ENCODE results near the gene TMUB1.

The TMUB1 gene

DNA sequence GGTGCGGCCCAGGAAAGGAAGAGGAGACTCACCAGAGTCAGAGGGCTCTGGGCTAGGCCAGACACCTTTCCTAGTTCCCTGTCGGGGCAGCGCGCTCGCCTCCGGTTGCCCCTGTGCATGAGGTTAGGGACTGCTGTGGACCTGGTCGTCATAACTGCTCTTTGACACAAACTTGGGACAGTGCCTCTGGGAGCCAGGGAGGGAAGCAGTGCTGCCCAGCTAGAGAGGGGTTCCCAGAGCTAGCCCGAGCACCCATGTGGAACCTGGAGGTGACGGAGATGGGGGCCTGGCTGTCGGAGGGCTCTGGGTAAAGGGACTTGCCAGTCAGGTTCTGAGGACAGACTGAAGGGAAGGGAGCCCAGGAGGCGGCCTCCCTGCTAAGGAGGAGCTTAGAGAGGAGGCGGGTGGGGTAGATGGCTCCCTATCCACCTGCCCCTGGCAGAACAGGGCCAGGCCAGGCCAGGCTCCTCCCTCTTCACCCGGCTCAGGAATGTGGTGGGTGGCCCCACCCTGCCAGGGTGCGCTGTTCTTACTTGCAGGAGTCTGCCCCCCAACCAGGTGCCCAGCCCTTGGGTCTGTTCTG is 32.6 kb upstream of the TMUB1 start:
- Mint-ChIP-seq H3K4me1 (ENCODE audit: low read depth) (peaks cover 16% of the 10 kb centered on the region), H3K36me3 (ENCODE audit: low read depth) (peaks cover 33% of the 10 kb centered on the region), H3K4me3 (peak overlapping the region; percentile 59), H3K27me3 (peaks cover 25% of the 10 kb centered on the region), H3K27ac (no peak overlapping the region), H3K9me3 (no peaks in the 10 kb centered on the region)
- DNase-seq = peak; percentile 43

DNA sequence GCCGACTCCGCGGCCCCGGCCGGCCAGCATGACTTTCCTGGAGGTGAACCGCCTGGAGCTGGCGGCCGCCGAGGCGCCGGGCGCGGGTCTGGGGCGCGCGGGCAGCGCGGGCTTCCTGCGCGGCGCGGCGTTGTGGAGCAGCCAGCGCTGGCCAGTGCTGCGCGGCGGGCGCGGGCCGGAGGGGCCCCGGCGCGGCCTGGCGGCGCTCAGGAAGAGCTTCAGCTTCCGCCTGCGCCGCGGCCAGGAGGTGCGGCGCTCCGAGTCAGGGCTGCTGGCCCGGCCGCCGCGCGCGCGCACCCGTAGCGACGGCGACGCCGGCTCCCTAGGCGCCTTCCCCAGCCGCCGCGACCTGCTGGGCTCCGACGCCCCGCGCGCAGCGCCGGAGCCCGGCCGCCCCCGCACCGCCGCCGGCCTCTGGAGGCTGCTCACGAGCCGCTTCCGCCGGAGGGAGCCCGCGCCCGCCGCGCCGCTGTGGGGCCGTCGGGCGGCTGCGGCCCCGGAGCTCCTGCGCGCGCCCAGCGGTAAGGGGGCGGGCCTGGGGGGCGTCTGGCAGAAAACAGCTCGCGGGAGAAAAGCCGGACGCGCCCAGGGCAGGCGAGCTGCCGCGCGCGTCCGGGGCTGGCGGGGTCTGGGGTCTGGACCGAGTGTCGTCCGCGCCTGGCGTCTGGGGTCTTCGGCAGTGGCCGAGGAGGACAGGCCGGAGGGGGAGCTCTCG is 32.0 kb upstream of the TMUB1 start:
- H3K36me3 Mint-ChIP-seq (ENCODE audit: low read depth) = peaks cover 26% of the 10 kb centered on the region
- H3K27me3 Mint-ChIP-seq = peaks cover 25% of the 10 kb centered on the region

DNA sequence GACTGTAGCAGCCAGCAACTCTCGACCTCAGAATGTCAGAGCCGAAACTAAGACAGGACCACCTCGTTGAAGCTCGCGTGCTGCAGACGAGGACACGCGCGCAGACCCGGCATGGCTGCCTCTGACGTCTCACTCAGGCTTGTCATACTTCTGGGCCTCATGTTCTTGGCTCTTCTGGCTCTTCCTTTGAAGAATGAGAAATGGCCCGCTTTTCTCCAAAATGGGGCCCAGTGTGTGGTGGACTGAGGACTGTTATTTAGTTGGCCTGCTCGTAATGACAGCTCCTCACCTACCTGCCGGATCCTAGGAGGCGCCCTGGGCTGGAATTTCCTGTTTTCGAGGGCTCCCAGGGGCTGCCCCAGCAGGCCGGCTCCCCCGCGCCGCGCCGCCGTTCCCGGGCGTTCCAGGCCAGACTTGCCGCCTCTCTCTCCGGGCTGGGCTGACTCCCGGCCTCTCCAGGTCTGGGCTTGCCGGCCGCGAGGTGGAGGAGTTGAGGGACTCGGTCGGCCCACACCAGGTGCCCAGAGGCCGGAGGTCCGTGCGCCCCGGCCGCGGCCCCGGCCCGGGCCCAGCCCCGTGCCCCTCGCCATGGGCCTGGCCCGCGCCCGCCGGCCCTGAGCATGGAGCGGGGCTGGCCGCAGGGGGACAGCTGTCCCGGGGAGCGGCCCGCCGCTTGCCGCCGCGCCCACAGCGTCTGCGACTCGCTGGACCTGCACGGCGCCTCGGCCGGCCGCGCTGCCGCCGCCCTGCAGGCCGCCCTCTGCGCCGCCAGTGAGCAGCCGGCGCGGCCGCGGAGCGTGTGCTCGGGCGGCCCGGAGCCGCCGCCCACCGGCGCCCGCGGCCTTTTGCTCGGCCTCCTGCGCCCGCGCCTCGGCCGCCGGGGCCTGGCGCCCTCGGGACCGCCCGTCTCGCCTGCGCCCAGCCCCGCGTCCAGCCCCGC is 31.1 kb upstream of the TMUB1 start:
- H3K4me1 Mint-ChIP-seq (ENCODE audit: low read depth) = peaks cover 16% of the 10 kb centered on the region
- H3K27me3 Mint-ChIP-seq = peaks cover 25% of the 10 kb centered on the region
- no peak overlapping the region for H3K27ac Mint-ChIP-seq
- no peaks in the 10 kb centered on the region for H3K9me3 Mint-ChIP-seq
- H3K4me3 Mint-ChIP-seq = peak overlapping the region; percentile 55
- DNase-seq = no peak
- peaks cover 18% of the 10 kb centered on the region for H3K36me3 Mint-ChIP-seq (ENCODE audit: low read depth)

More for the DNA sequence above, 32.0 kb upstream of the TMUB1 start:
- peak; percentile 62 for DNase-seq
- Mint-ChIP-seq H3K27ac (no peak overlapping the region), H3K4me1 (ENCODE audit: low read depth) (peaks cover 16% of the 10 kb centered on the region), H3K9me3 (no peaks in the 10 kb centered on the region), H3K4me3 (peak overlapping the region; percentile 59)

DNA sequence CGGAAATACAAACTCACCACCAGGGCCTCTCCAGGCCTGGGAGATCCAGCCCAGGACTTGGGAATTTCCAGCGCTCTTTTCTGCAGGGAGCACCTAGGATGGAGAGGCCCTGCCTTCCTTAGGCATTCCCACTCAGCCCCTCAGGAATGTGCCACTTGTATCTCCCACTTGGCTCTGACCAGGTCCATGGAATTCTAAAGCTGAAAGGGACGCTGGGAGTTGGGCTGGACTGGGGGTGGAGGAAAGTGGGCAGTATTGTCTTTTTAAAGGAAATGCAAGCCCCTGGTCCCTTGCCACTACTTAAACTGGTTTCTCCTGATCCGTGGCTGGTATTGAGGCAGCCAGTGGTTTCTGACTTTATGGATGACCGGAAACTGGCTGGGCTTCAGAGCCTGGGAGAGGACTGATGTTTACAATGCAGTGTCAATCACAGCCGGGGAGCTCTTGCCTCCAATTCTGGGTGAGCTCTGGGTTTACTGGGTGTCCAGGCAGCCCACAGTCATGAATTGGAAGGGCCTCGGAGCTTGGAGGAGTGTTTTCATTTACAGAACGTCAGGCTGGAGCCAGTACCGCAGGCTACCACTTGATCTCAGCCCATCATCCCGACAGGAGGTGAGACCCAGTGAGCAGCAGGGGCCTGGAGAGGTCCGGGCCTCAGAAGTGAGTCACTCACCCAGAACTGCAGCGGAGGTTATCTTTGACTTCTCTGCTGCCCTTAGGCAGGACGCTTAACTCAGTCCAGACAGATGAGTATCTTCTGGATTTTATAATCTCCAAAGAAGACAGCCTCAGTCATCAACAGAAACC is 30.3 kb upstream of the TMUB1 start:
- no peak overlapping the region for H3K27ac Mint-ChIP-seq
- no peaks in the 10 kb centered on the region for H3K9me3 Mint-ChIP-seq
- peaks cover 16% of the 10 kb centered on the region for H3K4me1 Mint-ChIP-seq (ENCODE audit: low read depth)
- H3K27me3 Mint-ChIP-seq = peaks cover 25% of the 10 kb centered on the region
- peak overlapping the region; percentile 55 for H3K4me3 Mint-ChIP-seq
- H3K36me3 Mint-ChIP-seq (ENCODE audit: low read depth) = peaks cover 10% of the 10 kb centered on the region
- no peak for DNase-seq

DNA sequence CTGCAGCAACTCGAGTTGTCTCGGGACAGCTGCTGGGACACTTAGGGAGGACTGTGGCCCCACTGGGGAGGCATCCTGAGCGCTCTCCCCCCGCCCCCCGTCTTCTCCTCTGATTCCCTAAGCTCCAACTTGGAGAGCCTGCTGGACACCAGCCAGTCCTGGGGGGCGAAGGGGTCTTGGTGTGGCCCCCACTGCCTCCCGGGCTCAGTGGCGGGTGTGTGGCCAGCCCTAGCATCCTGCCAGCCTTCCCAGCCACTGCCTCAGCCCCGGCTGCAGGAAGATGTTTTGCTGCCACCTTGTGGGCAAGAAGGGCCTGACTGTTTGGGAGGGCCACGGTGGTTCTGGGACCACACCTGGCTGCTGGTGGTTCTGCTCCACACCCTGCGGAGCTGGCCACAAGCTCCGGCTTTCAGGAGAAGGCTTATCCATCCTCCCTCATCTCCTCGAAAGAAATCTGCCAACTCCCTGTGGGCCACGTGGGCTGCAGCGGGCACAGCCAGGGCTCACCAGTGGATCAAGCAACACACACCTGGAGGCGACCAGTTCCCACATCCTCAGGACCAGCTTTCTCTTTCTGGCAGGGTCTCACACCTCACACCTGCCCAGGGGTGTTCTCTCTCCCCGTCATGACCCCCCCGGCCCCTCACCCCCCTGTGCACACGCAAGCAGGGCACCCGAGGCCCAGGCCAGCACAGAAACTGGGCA is 27.8 kb upstream of the TMUB1 start:
- H3K36me3 Mint-ChIP-seq (ENCODE audit: low read depth) = peaks cover 2% of the 10 kb centered on the region
- DNase-seq = peak; percentile 82
- no peak overlapping the region for H3K4me3 Mint-ChIP-seq
- no peaks in the 10 kb centered on the region for H3K9me3 Mint-ChIP-seq
- H3K27me3 Mint-ChIP-seq = peaks cover 25% of the 10 kb centered on the region
- peaks cover 9% of the 10 kb centered on the region for H3K4me1 Mint-ChIP-seq (ENCODE audit: low read depth)
- no peak overlapping the region for H3K27ac Mint-ChIP-seq

DNA sequence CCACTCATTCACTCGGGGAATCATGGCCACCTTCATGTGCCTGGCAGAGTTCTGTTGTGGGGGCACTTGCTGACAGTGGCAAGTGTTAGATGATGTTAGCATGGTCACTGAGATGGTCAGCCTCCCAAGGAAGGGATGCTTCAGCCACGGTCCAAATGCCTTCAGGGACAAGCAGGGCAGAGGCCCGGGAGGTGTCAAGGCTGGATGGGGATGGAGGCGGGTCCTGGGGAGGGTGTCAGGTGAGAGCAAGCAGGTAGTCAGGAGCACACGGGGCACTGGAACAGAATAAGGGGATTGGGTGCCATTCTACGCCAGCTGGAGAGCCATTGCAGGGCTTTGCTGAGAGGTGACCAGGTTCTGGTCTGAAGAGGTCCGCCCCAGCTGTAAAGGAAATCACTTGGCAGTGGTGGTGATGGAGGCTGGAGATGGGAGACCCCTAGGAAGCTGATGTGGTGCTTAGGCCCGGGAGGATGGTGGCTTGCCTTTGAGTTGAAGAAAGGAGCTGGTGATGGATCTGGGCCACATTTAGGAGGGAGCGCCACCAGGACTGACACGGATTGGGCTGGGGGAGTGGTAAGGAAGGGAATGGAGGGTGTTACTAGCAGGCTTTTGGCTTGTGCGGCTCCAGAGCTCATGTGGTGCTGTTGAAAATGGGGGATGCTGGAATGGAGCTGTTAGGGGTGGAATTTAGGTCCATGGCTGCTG is 27.1 kb upstream of the TMUB1 start:
- H3K9me3 Mint-ChIP-seq = no peaks in the 10 kb centered on the region
- peaks cover 21% of the 10 kb centered on the region for H3K27me3 Mint-ChIP-seq
- no peak overlapping the region for H3K27ac Mint-ChIP-seq
- peaks cover 5% of the 10 kb centered on the region for H3K4me1 Mint-ChIP-seq (ENCODE audit: low read depth)
- no peak for DNase-seq
- H3K4me3 Mint-ChIP-seq = no peak overlapping the region
- H3K36me3 Mint-ChIP-seq (ENCODE audit: low read depth) = peaks cover 2% of the 10 kb centered on the region

DNA sequence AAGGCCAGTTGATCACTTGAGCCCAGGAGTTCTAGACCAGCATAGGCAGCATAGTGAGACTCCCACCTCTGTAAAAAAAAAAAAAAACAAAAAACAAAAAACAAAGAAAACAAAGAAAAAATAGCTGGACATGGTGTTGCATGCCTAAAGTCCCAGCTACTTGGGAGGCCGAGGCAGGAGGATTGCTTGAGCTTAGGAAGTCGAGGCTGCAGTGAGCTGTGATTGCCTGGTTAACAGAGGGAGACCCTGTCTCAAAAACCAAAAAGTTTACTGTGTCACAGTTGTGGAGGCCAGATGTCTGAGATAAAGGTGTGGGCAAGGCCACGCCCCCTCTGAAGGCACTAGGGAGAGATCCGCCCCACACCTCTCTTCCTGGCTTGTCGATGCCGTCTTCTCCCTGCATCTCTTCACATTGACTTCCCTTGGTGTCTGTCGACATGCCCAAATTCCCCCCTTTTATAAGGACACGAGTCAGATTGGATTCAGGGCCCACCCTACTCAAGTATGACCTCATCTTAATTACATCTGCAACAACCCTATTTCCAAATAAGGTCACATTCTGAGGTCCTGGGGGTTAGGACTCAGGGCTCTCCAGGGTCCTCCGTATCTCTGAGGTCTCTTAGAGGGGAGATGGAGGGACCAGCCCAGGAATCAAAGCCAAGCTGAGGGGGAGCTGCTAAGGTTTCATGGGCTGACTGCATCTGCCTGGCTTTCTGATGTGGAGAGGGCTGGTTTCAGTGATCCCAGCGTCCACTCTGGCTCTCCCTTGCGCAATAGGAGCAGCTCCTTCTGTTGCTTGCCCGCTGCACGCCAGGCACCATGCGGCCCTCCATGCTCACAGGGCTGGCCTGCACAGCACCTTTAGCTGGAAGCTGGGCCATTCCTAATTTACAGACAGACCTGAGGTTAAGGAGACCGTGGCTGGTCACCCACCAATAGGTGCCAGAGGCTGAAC is 26.1 kb upstream of the TMUB1 start:
- no peak for DNase-seq
- peaks cover 2% of the 10 kb centered on the region for H3K36me3 Mint-ChIP-seq (ENCODE audit: low read depth)
- H3K4me1 Mint-ChIP-seq (ENCODE audit: low read depth) = peaks cover 5% of the 10 kb centered on the region
- no peaks in the 10 kb centered on the region for H3K9me3 Mint-ChIP-seq
- H3K27ac Mint-ChIP-seq = no peak overlapping the region
- no peak overlapping the region for H3K4me3 Mint-ChIP-seq
- H3K27me3 Mint-ChIP-seq = peaks cover 21% of the 10 kb centered on the region

DNA sequence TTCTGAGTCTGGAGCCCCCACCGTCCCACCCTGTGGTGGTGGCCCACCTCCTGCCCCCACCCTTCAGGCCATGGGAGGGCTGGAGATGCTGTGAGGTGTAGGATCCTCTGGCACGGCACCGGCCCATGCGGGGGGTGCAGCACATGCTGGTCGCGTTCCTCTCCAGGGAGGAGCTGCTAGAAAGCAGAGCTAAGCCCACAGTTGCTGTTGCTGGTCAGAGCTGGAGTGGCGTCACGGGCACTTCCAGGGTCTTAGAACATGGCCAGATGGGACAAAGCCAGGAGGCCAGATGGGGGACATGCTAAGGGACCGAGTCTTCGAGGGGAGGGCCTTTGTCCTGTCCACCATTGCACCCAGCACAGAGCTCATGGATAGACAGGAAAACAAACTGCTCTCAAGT is 24.6 kb upstream of the TMUB1 start:
- DNase-seq = no peak
- Mint-ChIP-seq H3K27ac (no peak overlapping the region), H3K27me3 (peaks cover 8% of the 10 kb centered on the region), H3K4me3 (no peak overlapping the region), H3K4me1 (ENCODE audit: low read depth) (no peaks in the 10 kb centered on the region), H3K9me3 (no peaks in the 10 kb centered on the region), H3K36me3 (ENCODE audit: low read depth) (no peaks in the 10 kb centered on the region)

DNA sequence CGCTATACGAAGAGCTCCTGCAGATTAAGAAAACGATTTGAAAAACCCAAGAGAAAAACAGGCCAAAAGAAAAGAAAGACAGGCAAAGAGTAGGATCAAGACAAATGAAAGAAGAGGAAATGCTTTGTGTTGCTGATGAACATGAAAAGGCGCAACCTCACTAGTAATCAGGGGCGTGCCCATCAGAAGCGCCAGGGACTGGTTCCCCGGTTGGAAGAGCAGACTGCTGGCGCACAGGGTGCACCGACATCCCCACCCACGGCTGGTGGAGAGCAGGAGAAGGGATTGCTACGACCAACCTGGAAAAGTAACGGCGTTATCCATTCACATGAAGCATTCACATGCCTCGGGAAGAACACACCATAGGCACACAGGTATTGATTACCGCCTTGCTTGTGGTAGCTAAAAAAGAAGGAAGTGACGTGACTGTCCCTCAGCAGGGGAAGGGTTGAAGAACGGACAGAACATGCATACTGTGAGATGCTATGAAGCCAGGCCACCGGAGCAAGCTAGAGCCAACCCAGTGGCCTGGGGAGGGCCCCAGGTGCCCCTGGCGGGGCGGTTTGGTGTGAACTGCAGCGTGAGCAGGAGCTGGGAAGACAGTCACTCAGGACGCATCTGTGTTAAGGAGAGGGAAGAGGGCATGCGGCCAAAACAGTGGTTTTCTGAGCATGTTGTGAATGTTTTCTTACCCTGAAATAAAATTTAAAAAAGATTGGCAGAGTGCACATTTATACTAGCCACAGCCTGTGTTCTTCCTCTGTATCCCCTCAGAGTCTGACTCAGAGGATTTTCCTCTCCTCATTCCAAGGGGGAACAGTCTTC is 21.3 kb upstream of the TMUB1 start:
- no peak for DNase-seq
- H3K4me3 Mint-ChIP-seq = no peak overlapping the region
- no peak overlapping the region for H3K27ac Mint-ChIP-seq

DNA sequence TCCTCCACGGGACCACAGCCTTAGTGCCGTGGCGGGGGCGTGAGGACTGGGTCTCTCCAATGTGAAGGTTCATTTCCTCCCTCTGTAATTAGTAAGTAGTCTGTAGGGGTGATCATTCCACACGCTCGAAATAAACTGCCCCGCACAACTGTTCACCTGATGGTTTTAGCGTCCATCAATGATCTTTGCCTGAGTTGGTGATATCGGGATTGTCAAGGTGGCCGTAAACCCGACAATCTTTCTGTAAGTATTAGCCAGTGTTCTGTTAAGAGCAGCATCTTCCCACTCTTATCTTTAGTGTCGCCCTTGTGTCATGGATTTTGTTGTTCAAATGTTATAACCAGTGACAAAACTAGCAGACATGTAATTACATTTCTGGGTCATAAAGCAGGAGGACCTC is 20.7 kb upstream of the TMUB1 start:
- no peak overlapping the region for H3K4me3 Mint-ChIP-seq
- no peaks in the 10 kb centered on the region for H3K27me3 Mint-ChIP-seq
- H3K4me1 Mint-ChIP-seq (ENCODE audit: low read depth) = no peaks in the 10 kb centered on the region
- DNase-seq = no peak
- H3K27ac Mint-ChIP-seq = no peak overlapping the region
- no peaks in the 10 kb centered on the region for H3K36me3 Mint-ChIP-seq (ENCODE audit: low read depth)
- no peaks in the 10 kb centered on the region for H3K9me3 Mint-ChIP-seq

More for the DNA sequence above, 21.3 kb upstream of the TMUB1 start:
- Mint-ChIP-seq H3K9me3 (no peaks in the 10 kb centered on the region), H3K4me1 (ENCODE audit: low read depth) (no peaks in the 10 kb centered on the region), H3K36me3 (ENCODE audit: low read depth) (no peaks in the 10 kb centered on the region), H3K27me3 (no peaks in the 10 kb centered on the region)

DNA sequence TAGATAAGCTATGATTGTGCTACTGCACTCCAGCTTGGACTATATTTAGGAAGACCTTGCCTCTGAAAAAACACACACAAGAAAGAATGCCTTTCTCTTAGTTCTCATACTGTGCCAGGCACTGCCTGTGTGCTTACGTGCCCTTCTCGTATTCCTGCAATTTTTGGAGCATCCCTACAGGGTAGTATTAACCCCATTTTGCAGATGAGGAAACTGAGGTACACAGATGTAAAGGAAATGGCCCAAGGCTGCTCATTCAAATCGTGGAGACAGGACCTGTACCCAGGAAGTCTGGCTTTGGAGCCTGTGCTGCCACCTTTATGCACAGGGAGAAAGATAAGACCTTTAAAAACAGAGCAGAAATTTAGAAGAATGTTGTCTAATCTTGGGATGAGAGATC is 19.7 kb upstream of the TMUB1 start:
- H3K4me3 Mint-ChIP-seq = no peak overlapping the region

More for the DNA sequence above, 19.7 kb upstream of the TMUB1 start:
- Mint-ChIP-seq H3K9me3 (no peaks in the 10 kb centered on the region), H3K4me1 (ENCODE audit: low read depth) (no peaks in the 10 kb centered on the region), H3K27me3 (no peaks in the 10 kb centered on the region), H3K27ac (no peak overlapping the region), H3K36me3 (ENCODE audit: low read depth) (no peaks in the 10 kb centered on the region)
- DNase-seq = no peak
